Glomerular visceral epithelial cell (primary cell): ENCODE results near the gene GNPDA2.
"Not testable (repeated sequence)": the region's sequence is repeated elsewhere in the genome, so short reads cannot be mapped to it uniquely, and the experiment has no call there.

ENCODE experiments used
- DNase-seq: peaks from one replicate; pipeline ENCODE4 v3.0.0-alpha.2; 2016; ENCODE audit errors: extremely low spot score

Gene GNPDA2

GRCh38 chr4:44726038-44726871 is at the start of gene GNPDA2:
Gene GNPDA2, minus strand, starts transcription at chr4:44726556. Its CDS starts 4,349 bp downstream, at chr4:44722207.
- DNase-seq, result peak; percentile 90

GRCh38 chr4:44772340-44772739 is 46.0 kb upstream of the GNPDA2 start:
- no peak for DNase-seq

GRCh38 chr4:44771789-44772188 is 45.4 kb upstream of the GNPDA2 start:
- DNase-seq, result no peak

- no peak for DNase-seq
Observed at GRCh38 chr4:44766453-44766852, 40.1 kb upstream of the GNPDA2 start.

- DNase-seq, result no peak
Observed at GRCh38 chr4:44765116-44765515, 38.8 kb upstream of the GNPDA2 start.

GRCh38 chr4:44761306-44761705 is 35.0 kb upstream of the GNPDA2 start:
- DNase-seq, result no peak

- peak; percentile 39 for DNase-seq
Observed at GRCh38 chr4:44760142-44760898, 34.0 kb upstream of the GNPDA2 start.

- DNase-seq, result no peak
Observed at GRCh38 chr4:44756559-44756958, 30.2 kb upstream of the GNPDA2 start.

- DNase-seq, result no peak
Observed at GRCh38 chr4:44740201-44740600, 13.8 kb upstream of the GNPDA2 start.

GRCh38 chr4:44738615-44739014 is 12.3 kb upstream of the GNPDA2 start:
- no peak for DNase-seq

GRCh38 chr4:44736900-44737299 is 10.5 kb upstream of the GNPDA2 start:
- DNase-seq, result no peak

- DNase-seq, result not testable (repeated sequence)
Observed at GRCh38 chr4:44728694-44729093, 2.3 kb upstream of the GNPDA2 start.

- DNase-seq, result no peak
Observed at GRCh38 chr4:44727471-44727870, 1.1 kb upstream of the GNPDA2 start.

- no peak for DNase-seq
Observed at GRCh38 chr4:44725726-44726037, 674 bp downstream of the GNPDA2 start.

- peak; percentile 2 for DNase-seq
Observed at GRCh38 chr4:44725166-44725565, 1.2 kb downstream of the GNPDA2 start.

GRCh38 chr4:44722001-44722400 is 4.4 kb downstream of the GNPDA2 start:
- DNase-seq, result no peak

GRCh38 chr4:44720371-44720770 is 6.0 kb downstream of the GNPDA2 start:
- DNase-seq, result no peak

GRCh38 chr4:44716597-44716996 is 9.8 kb downstream of the GNPDA2 start:
- no peak for DNase-seq

GRCh38 chr4:44713125-44713524 is 13.2 kb downstream of the GNPDA2 start:
- DNase-seq, result no peak

GRCh38 chr4:44704673-44705072 is 21.7 kb downstream of the GNPDA2 start:
- no peak for DNase-seq

- DNase-seq, result no peak
Observed at GRCh38 chr4:44701037-44701436, 25.3 kb downstream of the GNPDA2 start.

- DNase-seq, result no peak
Observed at GRCh38 chr4:44700427-44700826, 25.9 kb downstream of the GNPDA2 start.

GRCh38 chr4:44684648-44685047 is 41.7 kb downstream of the GNPDA2 start:
- no peak for DNase-seq
